Cardiac muscle cell (in vitro differentiated cells and primary cell): ENCODE data around the gene DYDC1. TPM values are rescaled to one million over a fixed set of nuclear protein-coding genes. Genes with fewer than 3 reads are reported as not detected.

Experiments used
- DNase-seq, 2 donors: peaks; one replicate each; pipeline versions ENCODE4 v3.0.0 to v3.0.0-alpha.2; 2010 to 2017; ENCODE audit warnings: low read depth in 1 of 2, low spot score in 1 of 2
- H3K27ac ChIP-seq: fragments of 200-600 bp; sonication (generic); 2 replicates; pipeline ENCODE4 v1.5.1; 2016
- H3K27me3 ChIP-seq: fragments of 200-600 bp; sonication (generic); 2 replicates; pipeline ENCODE4 v1.6.0; 2016; ENCODE audit warnings: control low read depth
- H3K36me3 ChIP-seq: fragments of 200-600 bp; sonication (generic); 2 replicates; pipeline ENCODE4 v1.5.1; 2016; ENCODE audit warnings: control low read depth
- H3K4me1 ChIP-seq: fragments of 200-600 bp; sonication (generic); 2 replicates; pipeline ENCODE4 v1.8.1; 2017; ENCODE audit warnings: low read depth, mild to moderate bottlenecking, mixed run types
- H3K4me3 ChIP-seq: fragments of 200-600 bp; sonication (generic); 2 replicates; pipeline ENCODE4 v1.5.1; 2016; ENCODE audit warnings: mild to moderate bottlenecking
- H3K9me3 ChIP-seq: fragments of 200-600 bp; sonication (generic); 2 replicates; pipeline ENCODE4 v1.5.1; 2017; ENCODE audit warnings: low read depth, mild to moderate bottlenecking, control low read depth
- polyA plus RNA-seq: library from polyadenylated mRNA; unstranded; fragments of >200 nt; fragmentation: Nextera tagmentation; extraction: Ambion mirVana; gene quantifications from 2 replicates; pipeline ENCODE4 v1.2.1, GENCODE V29; 2016
- total RNA-seq: library from RNA; depleted of rRNA; stranded (reverse); fragments of >200 nt; gene quantifications from 2 replicates; pipeline ENCODE4 v1.2.3, GENCODE V29; 2016
- TF ChIP-seq, protein P1 (sequence below): IDR thresholded peaks from 2 replicates; pipeline ENCODE4 v1.5.1; 2012; ENCODE audit warnings: low read depth, mild to moderate bottlenecking, low read length

Gene DYDC1
- total and polyA plus RNA-seq, 2 experiments from 2014 or later = not detected

GRCh38 chr10:80292607-80293239 lies 63.8 kb downstream of the DYDC1 start:
- no peak for DNase-seq
- H3K27me3 ChIP-seq = no peaks in the 10 kb centered on the region
- no peaks in the 10 kb centered on the region for H3K9me3 ChIP-seq
- no peaks in the 10 kb centered on the region for H3K36me3 ChIP-seq
- H3K4me1 ChIP-seq = no peaks in the 10 kb centered on the region
- no peak overlapping the region for H3K27ac ChIP-seq
- TF ChIP-seq, protein P1, sequence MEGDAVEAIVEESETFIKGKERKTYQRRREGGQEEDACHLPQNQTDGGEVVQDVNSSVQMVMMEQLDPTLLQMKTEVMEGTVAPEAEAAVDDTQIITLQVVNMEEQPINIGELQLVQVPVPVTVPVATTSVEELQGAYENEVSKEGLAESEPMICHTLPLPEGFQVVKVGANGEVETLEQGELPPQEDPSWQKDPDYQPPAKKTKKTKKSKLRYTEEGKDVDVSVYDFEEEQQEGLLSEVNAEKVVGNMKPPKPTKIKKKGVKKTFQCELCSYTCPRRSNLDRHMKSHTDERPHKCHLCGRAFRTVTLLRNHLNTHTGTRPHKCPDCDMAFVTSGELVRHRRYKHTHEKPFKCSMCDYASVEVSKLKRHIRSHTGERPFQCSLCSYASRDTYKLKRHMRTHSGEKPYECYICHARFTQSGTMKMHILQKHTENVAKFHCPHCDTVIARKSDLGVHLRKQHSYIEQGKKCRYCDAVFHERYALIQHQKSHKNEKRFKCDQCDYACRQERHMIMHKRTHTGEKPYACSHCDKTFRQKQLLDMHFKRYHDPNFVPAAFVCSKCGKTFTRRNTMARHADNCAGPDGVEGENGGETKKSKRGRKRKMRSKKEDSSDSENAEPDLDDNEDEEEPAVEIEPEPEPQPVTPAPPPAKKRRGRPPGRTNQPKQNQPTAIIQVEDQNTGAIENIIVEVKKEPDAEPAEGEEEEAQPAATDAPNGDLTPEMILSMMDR = no peak
- no peak overlapping the region for H3K4me3 ChIP-seq

DNA sequence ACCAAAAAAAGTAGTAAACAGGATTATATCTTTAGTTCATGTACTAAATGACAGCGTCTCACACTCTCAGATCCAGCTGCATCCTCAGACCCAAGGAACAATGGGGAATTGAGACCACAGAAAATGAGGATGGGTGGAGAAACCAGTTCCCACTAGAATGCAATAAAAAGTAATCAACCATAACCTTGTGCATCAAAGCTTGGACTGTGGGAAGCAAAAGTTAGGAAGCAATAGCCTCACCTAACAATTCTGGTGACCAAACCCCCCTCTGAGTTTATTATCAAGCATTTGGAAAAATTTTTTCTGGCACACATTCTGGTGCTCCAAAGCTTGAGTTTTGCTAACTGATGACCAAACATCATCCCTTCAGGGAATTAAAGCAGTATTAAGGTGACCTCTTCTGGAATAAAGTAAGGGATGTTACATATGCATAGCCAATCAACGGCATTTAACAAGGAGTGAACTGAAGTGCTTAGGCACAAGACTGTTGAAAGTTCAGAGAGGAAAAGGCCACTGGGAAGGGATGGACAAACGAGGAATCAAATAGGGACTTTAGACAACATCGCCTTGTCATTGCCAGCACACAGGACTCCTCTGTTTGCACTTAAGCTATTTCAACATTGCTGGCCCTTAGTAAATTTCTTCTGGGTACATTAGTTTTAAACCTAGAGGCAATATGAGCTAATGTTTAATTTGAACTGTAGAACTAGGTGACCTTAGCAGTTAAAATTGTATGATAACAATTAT lies 65.9 kb downstream of the DYDC1 start:
- TF ChIP-seq, protein P1 = no peak
- Histone ChIP-seq H3K36me3 (no peaks in the 10 kb centered on the region), H3K4me1 (peaks cover 14% of the 10 kb centered on the region), H3K9me3 (no peaks in the 10 kb centered on the region), H3K27ac (no peak overlapping the region), H3K4me3 (no peak overlapping the region), H3K27me3 (no peaks in the 10 kb centered on the region)
- no peak for DNase-seq

- Histone ChIP-seq H3K27ac (peak within 1 kb of the TSS; percentile 36), H3K27me3 (no peaks in the 10 kb centered on the region), H3K36me3 (no peaks in the 10 kb centered on the region), H3K4me1 (peaks cover 14% of the 10 kb centered on the region), H3K4me3 (no peak within 1 kb of the TSS), H3K9me3 (no peaks in the 10 kb centered on the region)
- DNase-seq = peak; percentile 33 to 55
- TF ChIP-seq, protein P1 = peak; percentile 9
Observed at GRCh38 chr10:80289451-80290287, 66.9 kb downstream of the DYDC1 start, which contains the start of gene MAT1A. TSS of gene MAT1A (minus strand) at chr10:80289658. CDS start at chr10:80289423, 235 bp downstream.

GRCh38 chr10:80288849-80289248 lies 67.7 kb downstream of the DYDC1 start:
- Histone ChIP-seq H3K9me3 (no peaks in the 10 kb centered on the region), H3K36me3 (no peaks in the 10 kb centered on the region), H3K27me3 (no peaks in the 10 kb centered on the region), H3K27ac (no peak overlapping the region), H3K4me1 (peaks cover 14% of the 10 kb centered on the region), H3K4me3 (no peak overlapping the region)
- TF ChIP-seq, protein P1 = no peak
- DNase-seq = no peak

Other genes starting within 250 kb of the DYDC1 start
- gene PLAC9, start 224.0 kb downstream of the DYDC1 start, total RNA-seq = not detected in 2 replicates
- 1.4 and 1.9 TPM in 2 replicates for gene PLAC9, start 224.0 kb downstream of the DYDC1 start, polyA plus RNA-seq
- gene ANXA11, start 151.2 kb downstream of the DYDC1 start, total RNA-seq = 74.4 and 80.2 TPM in 2 replicates
- gene ANXA11, start 151.2 kb downstream of the DYDC1 start, polyA plus RNA-seq = 82.4 and 112 TPM in 2 replicates
- 5.1 and 5.6 TPM in 2 replicates for gene MAT1A, start 67.1 kb downstream of the DYDC1 start, total RNA-seq
- 1.9 and 3.4 TPM in 2 replicates for gene MAT1A, start 67.1 kb downstream of the DYDC1 start, polyA plus RNA-seq
- gene DYDC2, start within 50 bp of the DYDC1 start, total RNA-seq = not detected in 2 replicates
- gene DYDC2, start within 50 bp of the DYDC1 start, polyA plus RNA-seq = 0.62 TPM in 1 of 2 replicates, not detected in the other
- 52.0 and 61.8 TPM in 2 replicates for gene PRXL2A, start 51.8 kb upstream of the DYDC1 start, total RNA-seq
- gene PRXL2A, start 51.8 kb upstream of the DYDC1 start, polyA plus RNA-seq = 132 and 144 TPM in 2 replicates
- 29.5 and 31.6 TPM in 2 replicates for gene TSPAN14, start 97.6 kb upstream of the DYDC1 start, total RNA-seq
- gene TSPAN14, start 97.6 kb upstream of the DYDC1 start, polyA plus RNA-seq = 55.1 and 57.0 TPM in 2 replicates
- 0.18 TPM in 1 of 2 replicates, not detected in the other for gene SH2D4B, start 181.1 kb upstream of the DYDC1 start, total RNA-seq
- gene SH2D4B, start 181.1 kb upstream of the DYDC1 start, polyA plus RNA-seq = not detected in 2 replicates